T1000 (cell line): ENCODE results near the gene SRC.

Source experiments
- DNase-seq: peaks from one replicate; lab custom pipeline; 2025; ENCODE audit warnings: mixed read lengths; lab: John Stamatoyannopoulos, UW

The SRC gene

GRCh38 chr20:37396416-37397075 is 50.6 kb downstream of the SRC start:
- no peak for DNase-seq

DNA sequence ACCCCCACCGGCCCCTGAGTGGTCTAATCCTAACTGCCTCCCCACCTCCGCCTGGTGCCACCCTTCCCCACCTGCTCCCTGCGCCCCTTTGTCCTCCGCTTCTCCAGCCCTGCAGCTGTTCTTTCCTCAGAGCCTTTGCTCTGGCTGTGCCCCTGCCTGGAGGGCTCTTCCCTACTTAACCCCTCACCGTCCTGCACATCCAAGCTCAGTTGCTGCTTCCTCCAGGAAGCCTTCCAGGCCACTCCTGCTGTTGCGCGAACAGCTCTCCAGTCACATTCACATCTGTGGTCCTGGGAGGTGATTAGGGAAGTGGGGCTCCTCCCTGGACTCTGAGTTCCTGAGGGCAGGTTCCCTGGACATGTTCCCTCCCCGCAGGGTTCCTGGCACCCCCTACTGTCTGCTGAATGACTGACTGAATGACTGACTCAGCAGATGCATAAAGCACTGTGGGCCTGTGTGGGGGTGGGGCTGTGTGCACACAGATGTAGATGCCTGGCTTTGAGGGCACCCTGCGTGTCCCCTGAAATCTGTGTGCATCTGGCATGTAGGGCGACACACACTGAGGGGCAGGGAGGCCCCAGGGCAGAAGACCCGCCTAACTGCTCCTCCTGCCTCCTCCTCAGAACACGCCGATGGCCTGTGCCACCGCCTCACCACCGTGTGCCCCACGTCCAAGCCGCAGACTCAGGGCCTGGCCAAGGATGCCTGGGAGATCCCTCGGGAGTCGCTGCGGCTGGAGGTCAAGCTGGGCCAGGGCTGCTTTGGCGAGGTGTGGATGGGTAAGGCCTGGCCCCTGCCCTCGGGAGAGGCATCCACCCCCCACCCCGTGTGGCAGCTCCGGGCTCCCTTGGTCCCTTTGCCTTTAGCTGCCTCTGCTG is 51.4 kb downstream of the SRC start:
- no peak for DNase-seq

DNA sequence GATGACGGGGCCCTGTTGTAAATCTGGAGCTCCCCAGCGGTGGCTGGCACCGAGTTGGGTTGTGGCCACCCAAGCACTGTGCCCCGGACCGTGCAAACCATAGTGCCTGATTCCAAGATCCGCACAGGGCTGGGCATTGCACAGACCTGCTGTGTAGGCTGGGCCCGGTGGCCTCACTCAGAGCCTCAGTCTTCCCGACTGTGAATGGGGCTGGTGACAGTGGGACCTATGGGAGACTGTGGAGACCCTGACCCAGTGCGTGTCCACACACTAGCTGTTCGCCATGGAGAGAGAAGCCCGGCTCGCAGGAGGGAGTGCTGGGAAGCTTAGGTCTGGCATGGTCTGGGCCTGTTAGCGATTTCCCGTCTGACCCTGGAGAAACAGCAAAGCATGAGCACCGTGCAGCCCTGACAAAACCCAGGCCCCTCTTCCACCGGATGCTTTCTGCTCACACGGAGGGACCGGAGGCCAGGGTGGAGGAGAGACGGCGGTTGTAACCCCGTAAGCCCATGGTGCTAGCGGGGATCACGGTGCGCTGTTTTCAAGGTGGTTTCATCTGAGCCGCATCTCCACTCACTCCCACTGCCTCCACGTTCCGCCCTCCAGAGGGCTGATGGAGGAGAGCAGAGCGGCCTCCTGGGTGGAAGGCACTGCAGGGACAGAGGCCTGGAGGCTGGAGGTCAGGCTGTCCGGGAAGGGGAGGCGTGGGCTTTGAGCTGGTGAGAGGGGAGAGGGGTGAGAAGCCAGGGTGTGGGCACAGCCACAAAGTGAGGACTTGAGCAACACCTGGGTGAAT is 52.2 kb downstream of the SRC start:
- DNase-seq: no peak

GRCh38 chr20:37398750-37399621 is 53.0 kb downstream of the SRC start:
- DNase-seq: no peak

GRCh38 chr20:37401282-37401929 is 55.5 kb downstream of the SRC start:
- DNase-seq: no peak

GRCh38 chr20:37401930-37402675 is 56.2 kb downstream of the SRC start:
- no peak for DNase-seq

DNA sequence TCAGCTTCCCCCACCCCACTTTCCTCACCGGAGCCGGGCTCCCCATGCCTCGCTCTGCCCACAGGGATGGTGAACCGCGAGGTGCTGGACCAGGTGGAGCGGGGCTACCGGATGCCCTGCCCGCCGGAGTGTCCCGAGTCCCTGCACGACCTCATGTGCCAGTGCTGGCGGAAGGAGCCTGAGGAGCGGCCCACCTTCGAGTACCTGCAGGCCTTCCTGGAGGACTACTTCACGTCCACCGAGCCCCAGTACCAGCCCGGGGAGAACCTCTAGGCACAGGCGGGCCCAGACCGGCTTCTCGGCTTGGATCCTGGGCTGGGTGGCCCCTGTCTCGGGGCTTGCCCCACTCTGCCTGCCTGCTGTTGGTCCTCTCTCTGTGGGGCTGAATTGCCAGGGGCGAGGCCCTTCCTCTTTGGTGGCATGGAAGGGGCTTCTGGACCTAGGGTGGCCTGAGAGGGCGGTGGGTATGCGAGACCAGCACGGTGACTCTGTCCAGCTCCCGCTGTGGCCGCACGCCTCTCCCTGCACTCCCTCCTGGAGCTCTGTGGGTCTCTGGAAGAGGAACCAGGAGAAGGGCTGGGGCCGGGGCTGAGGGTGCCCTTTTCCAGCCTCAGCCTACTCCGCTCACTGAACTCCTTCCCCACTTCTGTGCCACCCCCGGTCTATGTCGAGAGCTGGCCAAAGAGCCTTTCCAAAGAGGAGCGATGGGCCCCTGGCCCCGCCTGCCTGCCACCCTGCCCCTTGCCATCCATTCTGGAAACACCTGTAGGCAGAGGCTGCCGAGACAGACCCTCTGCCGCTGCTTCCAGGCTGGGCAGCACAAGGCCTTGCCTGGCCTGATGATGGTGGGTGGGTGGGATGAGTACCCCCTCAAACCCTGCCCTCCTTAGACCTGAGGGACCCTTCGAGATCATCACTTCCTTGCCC is 57.4 kb downstream of the SRC start:
- DNase-seq: no peak

- no peak for DNase-seq
Measured at GRCh38 chr20:37404461-37404890, 58.5 kb downstream of the SRC start.

DNA sequence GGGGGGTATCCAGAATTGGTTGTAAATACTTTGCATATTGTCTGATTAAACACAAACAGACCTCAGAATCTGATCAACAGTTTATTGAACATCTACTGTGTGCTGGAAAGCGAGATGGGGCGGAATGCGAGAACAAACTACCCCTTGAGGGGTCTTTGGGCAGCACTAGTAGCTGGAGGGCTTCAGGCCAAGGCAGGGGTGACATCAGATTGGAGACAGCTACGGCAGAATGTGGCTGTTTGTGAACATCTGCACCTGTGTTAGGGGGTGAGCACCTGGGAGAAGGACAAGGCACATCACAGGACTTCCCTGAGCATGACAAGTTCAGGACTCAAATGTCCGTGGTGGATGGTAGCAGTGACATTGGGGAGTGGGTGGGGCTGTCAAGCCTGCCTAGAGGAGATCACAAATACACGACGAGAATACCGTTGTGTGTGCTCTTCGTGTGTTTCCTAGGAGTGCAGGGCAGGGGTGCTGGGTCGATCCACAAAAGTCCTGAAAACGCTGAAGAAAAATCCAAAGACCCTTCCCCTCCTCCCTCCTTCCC is 59.5 kb downstream of the SRC start:
- DNase-seq: no peak

- peak; percentile 15 for DNase-seq
Measured at GRCh38 chr20:37406010-37406998, 60.4 kb downstream of the SRC start.

DNA sequence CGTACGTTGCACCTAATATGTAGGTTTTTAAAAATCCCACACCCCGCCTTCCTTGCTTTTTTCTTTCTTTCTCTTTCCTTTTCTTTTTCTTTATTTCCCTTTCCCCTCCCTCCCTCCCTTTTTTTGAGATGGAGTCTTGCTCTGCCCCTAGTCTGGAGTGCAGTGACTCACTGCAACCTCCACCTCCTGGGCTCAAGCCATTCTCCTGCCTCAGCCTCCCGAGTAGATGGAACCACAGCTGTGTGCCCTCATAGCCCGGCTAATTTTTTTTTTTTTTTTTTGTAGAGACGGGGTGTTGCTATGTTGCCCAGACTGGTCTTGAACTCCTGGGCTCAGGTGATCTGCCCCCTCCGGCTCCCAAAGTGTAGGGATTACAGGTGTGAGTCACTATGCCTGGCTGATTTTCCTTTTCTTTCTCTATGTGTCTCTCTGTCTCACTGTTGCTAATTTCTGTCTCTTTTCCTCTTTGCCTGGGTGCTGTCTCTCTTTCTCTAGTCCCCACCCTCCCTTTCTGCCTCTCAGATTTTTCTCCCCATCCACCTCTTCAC is 61.2 kb downstream of the SRC start:
- no peak for DNase-seq

GRCh38 chr20:37407573-37408002 is 61.6 kb downstream of the SRC start:
- no peak for DNase-seq

GRCh38 chr20:37408302-37409193 is 62.6 kb downstream of the SRC start:
- no peak for DNase-seq

DNA sequence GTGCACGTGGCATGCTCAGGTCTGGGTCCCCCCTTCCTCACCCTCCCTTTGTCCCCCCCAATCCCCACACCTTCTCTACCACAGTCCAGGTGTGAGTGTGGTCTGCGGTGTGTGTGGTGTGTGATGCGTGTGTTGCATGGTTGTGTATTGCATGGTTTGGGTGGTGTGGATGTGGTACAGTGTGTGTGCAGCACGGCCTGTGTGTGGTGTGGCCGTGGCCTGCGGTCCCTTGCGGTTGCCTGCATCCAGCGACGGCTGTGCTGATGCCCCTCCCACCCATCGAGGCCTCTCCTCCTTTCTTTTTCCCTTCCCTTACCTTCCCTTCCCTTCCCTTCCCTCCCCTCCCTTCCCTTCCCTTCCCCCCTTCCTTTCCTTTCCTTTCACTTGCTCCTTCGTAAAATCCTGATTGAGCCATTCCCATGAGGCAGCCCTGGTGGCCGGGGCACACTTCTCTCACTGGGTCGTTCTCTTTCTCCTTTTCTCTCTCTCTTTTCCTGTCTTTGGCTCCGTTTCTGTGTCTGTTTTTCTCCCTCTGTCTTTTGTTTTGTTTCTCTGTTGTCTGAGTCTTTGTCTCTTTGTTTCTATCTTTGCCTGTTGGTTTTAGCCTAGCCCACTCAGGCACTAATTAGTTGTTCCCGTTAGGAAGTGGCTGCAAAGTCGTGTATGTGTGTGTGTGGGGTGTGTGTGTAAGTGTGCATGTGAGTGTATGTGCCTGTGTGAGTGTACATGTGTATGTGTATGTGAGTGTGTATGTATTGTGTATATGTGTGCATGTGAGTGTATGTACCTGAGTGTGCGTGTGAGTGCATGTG is 65.7 kb downstream of the SRC start:
- DNase-seq: no peak

- no peak for DNase-seq
Measured at GRCh38 chr20:37413023-37413334, 67.0 kb downstream of the SRC start.

GRCh38 chr20:37413379-37413778 is 67.4 kb downstream of the SRC start:
- no peak for DNase-seq
